Activated T-cell treated with anti-CD3 and anti-CD28 coated beads for 24 hours (primary cell): ENCODE results near the gene LMO3.
"Not testable (repeated sequence)": the region's sequence is repeated elsewhere in the genome, so short reads cannot be mapped to it uniquely, and the experiment has no call there.

Experiments
- DNase-seq: peaks from one replicate; pipeline ENCODE4 v3.0.0-alpha.2; 2020; ENCODE audit warnings: low read depth

LMO3 gene

GRCh38 chr12:16542586-16542985 is 63.4 kb downstream of the LMO3 start:
- no peak for DNase-seq

GRCh38 chr12:16537652-16538051 is 68.3 kb downstream of the LMO3 start:
- not testable (repeated sequence) for DNase-seq

GRCh38 chr12:16531621-16532020 is 74.3 kb downstream of the LMO3 start:
- DNase-seq = no peak

GRCh38 chr12:16530268-16530850 is 75.6 kb downstream of the LMO3 start:
- DNase-seq = no peak

- no peak for DNase-seq
Observed at GRCh38 chr12:16526693-16527092, 79.3 kb downstream of the LMO3 start.

- no peak for DNase-seq
Observed at GRCh38 chr12:16524378-16524777, 81.6 kb downstream of the LMO3 start.

GRCh38 chr12:16523951-16524331 is 82.0 kb downstream of the LMO3 start:
- no peak for DNase-seq

- no peak for DNase-seq
Observed at GRCh38 chr12:16523284-16523950, 82.5 kb downstream of the LMO3 start.

GRCh38 chr12:16520328-16520727 is 85.6 kb downstream of the LMO3 start:
- no peak for DNase-seq

GRCh38 chr12:16515666-16516065 is 90.3 kb downstream of the LMO3 start:
- DNase-seq = no peak

- no peak for DNase-seq
Observed at GRCh38 chr12:16513231-16513630, 92.7 kb downstream of the LMO3 start.

GRCh38 chr12:16509411-16509810 is 96.6 kb downstream of the LMO3 start:
- no peak for DNase-seq

GRCh38 chr12:16506394-16506793 is 99.6 kb downstream of the LMO3 start:
- DNase-seq = no peak

GRCh38 chr12:16504200-16504599 is 101.8 kb downstream of the LMO3 start:
- DNase-seq = no peak

GRCh38 chr12:16499611-16500010 is 106.4 kb downstream of the LMO3 start:
- DNase-seq = no peak
